HG02623 (cell line): ENCODE measurements around the gene RHOA.
"Not testable (repeated sequence)": the region's sequence is repeated elsewhere in the genome, so short reads cannot be mapped to it uniquely, and the experiment has no call there.

Source experiments
- ATAC-seq: cut with Tn5 transposase; IDR thresholded peaks from one replicate; pipeline ENCODE4 v1.9.1; 2021; ENCODE audit warnings: moderate library complexity; ENCODE audit not compliant: unreplicated experiment

The RHOA gene

DNA sequence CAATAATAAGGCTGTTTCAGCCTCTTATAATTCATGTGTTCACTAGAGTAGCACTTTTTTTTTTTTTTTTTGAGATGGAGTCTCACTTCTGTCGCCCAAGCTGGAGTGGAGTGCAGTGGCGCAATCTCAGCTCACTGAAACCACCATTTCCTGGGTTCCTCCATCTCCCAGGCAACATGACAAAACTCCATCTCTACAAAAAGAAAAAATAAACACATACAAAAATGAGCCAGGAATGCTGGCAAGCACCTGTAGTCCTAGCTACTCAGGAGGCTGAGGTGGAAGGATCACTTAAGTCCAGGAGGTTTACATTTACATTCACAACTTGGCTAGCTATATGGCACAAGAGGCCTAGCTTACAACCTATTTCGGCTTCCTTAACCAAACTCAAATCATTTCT is 78.7 kb downstream of the RHOA start:
- no peak for ATAC-seq

DNA sequence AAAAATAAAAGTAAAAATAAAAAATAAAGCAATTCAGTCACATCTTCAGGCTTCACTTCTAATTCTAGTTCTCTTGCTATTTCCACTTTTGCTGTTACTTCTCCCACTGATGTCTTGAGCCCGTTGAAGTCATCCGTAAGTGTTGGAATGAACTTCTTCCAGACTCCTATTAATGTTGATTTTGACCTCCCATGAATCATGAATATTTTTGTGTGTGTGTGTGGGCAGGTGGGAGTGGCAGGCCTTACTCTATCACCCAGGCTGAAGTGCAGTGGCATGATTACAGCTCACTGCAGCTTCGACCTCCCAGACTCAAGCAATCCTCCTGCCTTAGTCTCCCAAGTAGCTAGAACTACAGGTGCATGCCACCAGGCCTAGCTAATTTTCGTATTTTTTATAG is 82.6 kb downstream of the RHOA start:
- ATAC-seq, result no peak

DNA sequence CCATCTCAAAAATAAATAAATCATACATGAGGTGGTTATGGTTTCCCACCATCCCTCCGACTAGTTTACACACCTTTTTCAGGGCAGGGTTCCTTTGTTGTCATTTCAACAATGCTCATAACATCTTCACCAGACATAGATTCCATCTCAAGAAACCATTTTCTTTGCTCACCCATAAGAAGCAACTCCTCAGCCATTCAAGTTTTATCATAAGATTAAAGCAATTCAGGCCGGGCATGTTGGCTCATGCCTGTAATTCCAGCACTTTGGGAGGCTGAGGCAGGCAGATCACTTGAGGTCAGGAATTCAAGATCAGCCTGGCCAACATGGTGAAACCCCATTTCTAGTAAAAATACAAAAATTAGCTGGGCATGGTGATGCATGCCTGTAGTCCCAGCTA is 83.4 kb downstream of the RHOA start:
- not testable (repeated sequence) for ATAC-seq

DNA sequence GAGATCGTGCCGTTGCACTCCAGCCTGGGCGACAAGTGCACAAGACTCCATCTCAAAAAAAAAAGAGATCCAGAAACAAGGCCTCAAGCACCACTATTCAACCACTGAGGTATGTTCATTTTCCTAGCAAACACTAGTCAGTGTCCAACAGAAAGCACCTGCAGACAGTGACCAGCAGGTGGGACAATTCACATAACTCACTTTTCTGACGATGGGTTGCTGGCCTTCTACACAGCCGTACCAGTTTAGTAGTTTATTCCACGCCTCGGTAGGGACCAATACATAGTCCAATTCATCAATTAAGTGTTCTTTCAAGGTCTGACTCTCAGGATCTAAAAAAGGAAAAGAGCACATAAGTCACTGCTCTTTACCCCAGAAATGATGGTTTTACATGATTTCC is 84.3 kb downstream of the RHOA start:
- ATAC-seq, result no peak

DNA sequence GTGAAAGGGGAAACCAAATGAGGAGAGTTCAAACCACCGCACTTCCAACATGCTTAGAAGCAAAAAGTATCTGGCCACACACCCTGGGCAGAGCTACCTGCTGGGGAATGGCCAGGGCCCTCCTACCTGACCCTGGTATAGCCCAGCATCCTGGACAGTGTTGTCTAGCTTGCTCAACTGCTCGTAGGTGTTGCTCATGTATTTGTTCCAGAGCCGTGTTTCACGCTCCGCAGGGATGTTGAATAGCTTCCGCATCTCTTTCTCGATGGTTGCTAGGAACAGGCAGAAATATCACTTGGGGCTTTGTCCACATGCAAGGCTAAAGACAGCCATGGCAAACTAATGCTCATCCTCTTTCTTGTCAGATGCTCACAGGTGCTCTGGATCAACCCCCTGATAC is 87.0 kb downstream of the RHOA start:
- no peak for ATAC-seq

DNA sequence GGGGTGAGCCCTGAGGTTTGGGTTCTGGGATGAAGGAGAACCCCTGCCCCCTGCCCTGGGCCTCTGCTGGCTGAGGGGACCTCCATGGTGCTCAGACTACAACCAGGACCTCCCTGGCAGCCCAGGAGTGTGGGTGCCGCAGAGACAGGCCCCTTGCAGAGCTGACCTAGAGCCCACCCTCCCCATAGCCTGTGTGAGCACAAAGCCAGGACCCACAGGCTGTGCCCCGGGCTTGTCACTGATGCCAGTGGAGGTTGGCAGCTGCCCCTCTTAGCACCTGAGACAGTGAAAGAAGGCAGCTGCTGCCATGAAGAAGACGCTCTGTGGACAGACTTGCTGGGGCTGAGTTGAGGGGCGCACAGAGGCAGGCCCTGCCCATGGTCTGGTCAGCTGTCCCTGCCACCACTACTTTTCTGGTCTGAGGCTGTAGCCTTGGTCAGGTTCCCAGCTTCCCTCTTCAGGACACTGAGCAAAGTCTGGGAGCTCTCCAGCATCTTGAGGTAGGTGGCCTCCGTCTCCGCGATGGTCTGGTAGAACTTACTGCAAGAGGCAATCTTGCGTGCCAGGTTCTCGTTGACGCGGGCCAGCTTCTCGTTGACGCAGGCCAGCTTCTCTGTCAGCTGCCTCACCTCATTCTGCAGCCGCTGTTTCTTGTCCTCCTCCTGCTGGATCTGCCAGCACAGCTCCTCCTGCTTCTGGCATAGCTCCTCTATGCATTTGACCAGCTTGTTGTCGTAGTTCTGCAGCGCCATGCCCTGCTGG is 94.9 kb downstream of the RHOA start:
- no peak for ATAC-seq

DNA sequence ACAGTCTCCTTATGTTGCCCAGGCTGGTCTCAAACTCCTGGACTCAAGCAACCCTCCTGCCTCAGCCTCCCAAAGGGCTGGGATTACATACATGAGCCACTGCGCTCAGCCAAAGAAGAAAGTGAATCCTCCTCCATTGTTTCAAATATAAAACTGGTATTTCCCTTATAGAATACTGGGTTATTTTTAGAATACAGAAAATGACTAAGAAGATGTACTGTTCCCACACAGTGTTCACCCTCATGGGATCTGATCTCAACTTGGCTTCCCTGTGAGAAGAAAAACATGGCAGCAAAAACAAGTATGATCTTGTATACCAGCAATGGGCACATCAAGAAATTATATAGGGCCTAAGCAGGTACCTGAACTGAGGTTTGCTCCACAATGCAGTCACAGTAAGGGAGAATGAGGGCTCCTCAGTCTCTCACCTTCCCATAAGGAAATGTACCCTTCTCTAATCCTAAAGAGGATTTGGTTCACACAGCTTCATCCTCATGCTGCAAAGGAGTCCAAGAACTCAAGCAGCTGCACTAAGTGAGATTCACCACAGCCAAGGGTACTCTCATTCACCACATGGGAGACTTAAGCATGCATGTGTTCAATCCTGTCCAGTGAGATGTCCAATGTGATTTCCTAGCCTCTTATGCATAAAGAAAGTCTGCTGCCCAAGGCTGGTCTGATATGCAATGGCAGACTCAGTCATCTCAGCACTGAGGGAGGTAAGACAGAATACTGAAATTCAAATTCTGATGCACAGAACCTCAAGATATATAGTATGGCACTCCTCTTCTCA is 97.7 kb downstream of the RHOA start:
- no peak for ATAC-seq

DNA sequence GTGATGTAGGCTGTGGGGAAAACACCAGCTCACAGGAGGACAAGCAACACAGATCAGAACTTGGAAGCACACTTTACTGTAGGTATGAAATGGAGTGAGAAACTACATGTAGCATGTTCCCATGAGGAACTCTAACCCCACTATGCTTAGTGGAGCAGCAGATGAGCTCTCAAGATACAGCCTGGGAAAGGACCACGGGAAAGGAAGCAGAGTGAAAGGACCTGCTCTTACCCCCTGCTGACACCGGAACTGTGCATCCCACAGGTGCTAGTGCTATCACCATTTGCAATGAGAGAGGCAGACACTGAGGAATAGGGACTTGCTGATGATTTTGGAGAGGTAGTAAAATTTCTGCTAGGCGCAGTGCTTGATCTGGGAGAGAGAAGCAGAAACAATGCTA is 100.5 kb downstream of the RHOA start:
- ATAC-seq, result no peak

DNA sequence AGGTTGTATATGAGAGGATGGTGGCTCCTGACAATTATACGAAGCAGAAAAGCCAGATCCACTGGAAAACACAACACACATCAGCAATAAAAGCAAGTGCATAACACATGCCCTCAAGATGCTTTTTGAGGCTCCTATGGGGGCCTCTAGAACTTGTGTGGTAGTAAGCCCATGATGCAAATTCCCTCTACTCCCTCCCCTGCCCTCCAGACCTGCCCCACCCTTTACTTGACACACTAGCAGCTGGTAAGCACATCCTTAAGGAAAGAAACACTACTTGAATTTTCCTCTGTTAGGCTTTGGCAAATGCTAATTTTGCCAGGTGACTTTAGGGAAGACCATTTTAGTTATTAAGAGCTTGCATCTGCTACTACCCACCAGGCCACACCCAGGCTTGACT is 101.1 kb downstream of the RHOA start:
- ATAC-seq, result no peak
